MM.1S (cell line): ENCODE measurements around the gene PLSCR4.

Source experiments
- EZH2 ChIP-seq: fragments of 300-600 bp; sonication (generic); optimal IDR thresholded peaks from 2 replicates; pipeline ENCODE3; 2017; ENCODE audit warnings: low read depth, mild to moderate bottlenecking, antibody characterized with exemption, low read length, mixed read lengths
- TF ChIP-seq, protein P1 (sequence below): fragments of 300-600 bp; sonication (generic); IDR thresholded peaks from 2 replicates; pipeline ENCODE4 v1.5.1; 2016; ENCODE audit warnings: antibody characterized with exemption, low read length, mixed read lengths

GRCh38 chr3:146250449-146251382, at the start of gene PLSCR4:
- TF ChIP-seq, protein P1, sequence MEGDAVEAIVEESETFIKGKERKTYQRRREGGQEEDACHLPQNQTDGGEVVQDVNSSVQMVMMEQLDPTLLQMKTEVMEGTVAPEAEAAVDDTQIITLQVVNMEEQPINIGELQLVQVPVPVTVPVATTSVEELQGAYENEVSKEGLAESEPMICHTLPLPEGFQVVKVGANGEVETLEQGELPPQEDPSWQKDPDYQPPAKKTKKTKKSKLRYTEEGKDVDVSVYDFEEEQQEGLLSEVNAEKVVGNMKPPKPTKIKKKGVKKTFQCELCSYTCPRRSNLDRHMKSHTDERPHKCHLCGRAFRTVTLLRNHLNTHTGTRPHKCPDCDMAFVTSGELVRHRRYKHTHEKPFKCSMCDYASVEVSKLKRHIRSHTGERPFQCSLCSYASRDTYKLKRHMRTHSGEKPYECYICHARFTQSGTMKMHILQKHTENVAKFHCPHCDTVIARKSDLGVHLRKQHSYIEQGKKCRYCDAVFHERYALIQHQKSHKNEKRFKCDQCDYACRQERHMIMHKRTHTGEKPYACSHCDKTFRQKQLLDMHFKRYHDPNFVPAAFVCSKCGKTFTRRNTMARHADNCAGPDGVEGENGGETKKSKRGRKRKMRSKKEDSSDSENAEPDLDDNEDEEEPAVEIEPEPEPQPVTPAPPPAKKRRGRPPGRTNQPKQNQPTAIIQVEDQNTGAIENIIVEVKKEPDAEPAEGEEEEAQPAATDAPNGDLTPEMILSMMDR = no peak
- TF ChIP-seq EZH2 = no peak
